Activated naive CD8-positive, alpha-beta T cell (primary cell): ENCODE data around the gene MFGE8.
"Not testable (repeated sequence)": the region's sequence is repeated elsewhere in the genome, so short reads cannot be mapped to it uniquely, and the experiment has no call there.

Source experiments
- H3K27ac Mint-ChIP-seq: one replicate; pipeline ENCODE4 v1.8.0; 2021; ENCODE audit warnings: mixed read lengths
- H3K27me3 Mint-ChIP-seq: one replicate; pipeline ENCODE4 v1.8.0; 2021; ENCODE audit warnings: mixed read lengths
- H3K36me3 Mint-ChIP-seq: one replicate; pipeline ENCODE4 v1.8.0; 2021; ENCODE audit warnings: mixed read lengths
- H3K4me1 Mint-ChIP-seq: one replicate; pipeline ENCODE4 v1.8.0; 2021; ENCODE audit warnings: low read depth, mixed read lengths
- H3K4me3 Mint-ChIP-seq: one replicate; pipeline ENCODE4 v1.8.0; 2021; ENCODE audit warnings: mild to moderate bottlenecking, mixed read lengths
- H3K9me3 Mint-ChIP-seq: one replicate; pipeline ENCODE4 v1.8.0; 2021; ENCODE audit warnings: low read depth, mixed read lengths

Gene MFGE8

GRCh38 chr15:88930579-88930978, 17.4 kb upstream of the MFGE8 start:
- Mint-ChIP-seq H3K4me3 (no peak overlapping the region), H3K27ac (no peak overlapping the region), H3K36me3 (no peaks in the 10 kb centered on the region), H3K4me1 (no peaks in the 10 kb centered on the region), H3K9me3 (peaks cover 4% of the 10 kb centered on the region), H3K27me3 (peaks cover 8% of the 10 kb centered on the region)

- not testable (repeated sequence) for H3K4me1 Mint-ChIP-seq, H3K27ac Mint-ChIP-seq, H3K36me3 Mint-ChIP-seq, H3K9me3 Mint-ChIP-seq, H3K27me3 Mint-ChIP-seq, H3K4me3 Mint-ChIP-seq
Observed at GRCh38 chr15:88929358-88930098, 16.3 kb upstream of the MFGE8 start.

- not testable (repeated sequence) for H3K4me3 Mint-ChIP-seq, H3K27me3 Mint-ChIP-seq, H3K36me3 Mint-ChIP-seq, H3K9me3 Mint-ChIP-seq, H3K27ac Mint-ChIP-seq, H3K4me1 Mint-ChIP-seq
Observed at GRCh38 chr15:88928192-88928591, 15.0 kb upstream of the MFGE8 start.

- not testable (repeated sequence) for H3K4me1 Mint-ChIP-seq
Observed at GRCh38 chr15:88925648-88926047, 12.5 kb upstream of the MFGE8 start.

DNA sequence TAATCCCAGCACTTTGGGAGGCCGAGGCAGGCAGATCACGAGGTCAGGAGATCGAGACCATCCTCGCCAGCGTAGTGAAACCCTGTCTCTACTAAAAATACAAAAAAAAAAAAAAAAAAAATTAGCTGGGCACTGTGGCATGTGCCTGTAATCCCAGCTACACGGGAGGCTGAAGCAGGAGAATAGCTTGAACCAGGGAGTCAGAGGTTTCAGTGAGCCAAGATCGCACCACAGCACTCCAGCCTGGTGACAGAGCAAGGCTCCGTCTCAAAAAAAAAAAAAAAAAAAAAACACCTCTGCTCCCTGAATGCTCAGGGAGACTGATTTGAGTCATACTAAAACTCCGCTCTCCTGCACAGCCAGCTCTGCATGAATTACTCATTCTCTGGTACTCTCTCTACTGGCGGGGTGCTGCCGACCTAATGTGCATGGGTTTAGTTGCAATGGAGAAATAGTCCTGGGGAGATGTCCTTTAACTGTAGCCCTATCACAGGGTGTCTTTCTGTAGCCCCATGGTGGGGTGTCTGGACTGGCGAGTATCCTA, 7.8 kb upstream of the MFGE8 start:
- not testable (repeated sequence) for H3K27me3 Mint-ChIP-seq, H3K36me3 Mint-ChIP-seq, H3K4me1 Mint-ChIP-seq, H3K9me3 Mint-ChIP-seq, H3K4me3 Mint-ChIP-seq, H3K27ac Mint-ChIP-seq

More at GRCh38 chr15:88925648-88926047, 12.5 kb upstream of the MFGE8 start:
- H3K36me3 Mint-ChIP-seq, H3K27ac Mint-ChIP-seq, H3K9me3 Mint-ChIP-seq, H3K27me3 Mint-ChIP-seq, H3K4me3 Mint-ChIP-seq: not testable (repeated sequence)

DNA sequence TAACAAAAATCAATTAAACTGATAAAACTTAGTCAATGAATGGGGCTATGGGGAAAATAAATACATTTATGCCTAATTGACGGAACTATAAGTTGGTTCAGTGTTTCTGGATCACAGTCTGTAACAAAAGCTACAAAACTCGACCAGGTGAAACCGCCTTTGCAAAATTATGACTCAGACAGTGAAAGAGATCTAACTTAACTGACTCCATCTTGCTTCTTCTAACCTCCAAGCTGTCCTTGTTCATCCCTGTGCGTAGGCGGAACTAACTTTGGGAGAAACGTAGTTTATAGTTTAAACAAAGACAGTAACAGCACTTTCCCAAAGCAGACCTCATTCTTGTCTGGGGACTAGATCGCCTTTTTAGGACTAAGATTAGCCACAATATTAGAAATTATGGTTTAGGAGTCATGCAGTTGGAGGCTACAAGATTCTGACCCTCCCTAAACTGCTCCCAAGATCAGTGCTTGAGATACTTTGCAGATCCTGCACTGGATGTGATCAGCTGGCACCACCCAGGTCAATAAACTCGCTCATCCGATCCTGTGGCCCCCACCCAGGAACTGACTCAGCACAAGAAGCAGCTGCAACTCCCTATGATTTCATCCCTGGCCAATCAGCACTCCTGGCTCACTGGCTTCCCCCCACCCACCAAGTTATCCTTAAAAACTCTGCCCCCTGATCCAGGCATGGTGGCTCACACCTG, 7.2 kb upstream of the MFGE8 start:
- no peak overlapping the region for H3K27ac Mint-ChIP-seq
- H3K9me3 Mint-ChIP-seq, result no peaks in the 10 kb centered on the region
- peaks cover 4% of the 10 kb centered on the region for H3K27me3 Mint-ChIP-seq
- no peak overlapping the region for H3K4me3 Mint-ChIP-seq
- no peaks in the 10 kb centered on the region for H3K36me3 Mint-ChIP-seq
- H3K4me1 Mint-ChIP-seq, result peaks cover 5% of the 10 kb centered on the region

GRCh38 chr15:88918738-88919137, 5.6 kb upstream of the MFGE8 start:
- peaks cover 5% of the 10 kb centered on the region for H3K4me1 Mint-ChIP-seq

GRCh38 chr15:88917760-88918159, 4.6 kb upstream of the MFGE8 start:
- peaks cover 9% of the 10 kb centered on the region for H3K4me1 Mint-ChIP-seq
- H3K27ac Mint-ChIP-seq, result no peak overlapping the region
- no peaks in the 10 kb centered on the region for H3K9me3 Mint-ChIP-seq
- peaks cover 4% of the 10 kb centered on the region for H3K27me3 Mint-ChIP-seq
- no peak overlapping the region for H3K4me3 Mint-ChIP-seq
- H3K36me3 Mint-ChIP-seq, result no peaks in the 10 kb centered on the region

More at GRCh38 chr15:88918738-88919137, 5.6 kb upstream of the MFGE8 start:
- Mint-ChIP-seq H3K9me3 (no peaks in the 10 kb centered on the region), H3K27ac (peak overlapping the region; percentile 68), H3K4me3 (no peak overlapping the region), H3K36me3 (no peaks in the 10 kb centered on the region), H3K27me3 (peaks cover 4% of the 10 kb centered on the region)

DNA sequence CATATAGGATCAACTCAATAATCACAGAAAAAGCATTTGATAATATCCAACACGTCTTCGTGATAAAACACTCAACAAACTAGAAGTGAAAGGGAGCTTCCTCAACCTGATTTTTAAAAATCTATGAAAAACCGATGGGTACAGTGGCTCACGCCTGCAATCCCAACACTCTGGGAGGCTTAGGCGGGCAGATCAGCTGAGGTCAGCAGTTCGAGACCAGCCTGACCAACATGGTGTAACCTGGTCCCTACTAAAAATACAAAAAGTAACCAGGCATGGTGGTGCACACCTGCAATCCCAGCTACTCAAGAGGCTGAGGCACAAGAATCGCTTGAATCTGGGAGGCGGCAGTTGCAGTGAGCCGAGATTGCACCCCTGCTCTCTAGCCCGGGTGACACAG, 2.2 kb upstream of the MFGE8 start:
- peaks cover 4% of the 10 kb centered on the region for H3K27me3 Mint-ChIP-seq
- no peak overlapping the region for H3K27ac Mint-ChIP-seq
- H3K9me3 Mint-ChIP-seq, result no peaks in the 10 kb centered on the region
- no peaks in the 10 kb centered on the region for H3K36me3 Mint-ChIP-seq
- peaks cover 29% of the 10 kb centered on the region for H3K4me1 Mint-ChIP-seq
- H3K4me3 Mint-ChIP-seq, result no peak overlapping the region

DNA sequence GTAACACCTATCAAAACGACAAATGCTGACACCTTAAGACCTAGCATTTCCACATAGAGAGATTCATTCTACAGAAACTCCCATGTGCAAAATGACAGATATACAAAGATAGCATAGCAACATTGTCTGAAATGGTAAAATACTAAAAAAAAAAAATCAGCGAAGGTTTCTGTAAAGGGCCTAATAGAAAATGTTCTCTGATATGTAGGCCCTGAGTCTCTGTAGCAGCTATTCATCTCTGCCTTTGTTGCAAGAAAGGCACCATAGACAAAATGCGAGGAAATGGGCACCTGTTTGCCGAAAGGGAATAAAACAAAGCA, 631 bp upstream of the MFGE8 start:
- peak overlapping the region; percentile 90 for H3K4me3 Mint-ChIP-seq
- no peaks in the 10 kb centered on the region for H3K36me3 Mint-ChIP-seq
- H3K9me3 Mint-ChIP-seq, result no peaks in the 10 kb centered on the region
- H3K4me1 Mint-ChIP-seq, result peaks cover 32% of the 10 kb centered on the region
- peak overlapping the region; percentile 85 for H3K27ac Mint-ChIP-seq
- peaks cover 1% of the 10 kb centered on the region for H3K27me3 Mint-ChIP-seq

DNA sequence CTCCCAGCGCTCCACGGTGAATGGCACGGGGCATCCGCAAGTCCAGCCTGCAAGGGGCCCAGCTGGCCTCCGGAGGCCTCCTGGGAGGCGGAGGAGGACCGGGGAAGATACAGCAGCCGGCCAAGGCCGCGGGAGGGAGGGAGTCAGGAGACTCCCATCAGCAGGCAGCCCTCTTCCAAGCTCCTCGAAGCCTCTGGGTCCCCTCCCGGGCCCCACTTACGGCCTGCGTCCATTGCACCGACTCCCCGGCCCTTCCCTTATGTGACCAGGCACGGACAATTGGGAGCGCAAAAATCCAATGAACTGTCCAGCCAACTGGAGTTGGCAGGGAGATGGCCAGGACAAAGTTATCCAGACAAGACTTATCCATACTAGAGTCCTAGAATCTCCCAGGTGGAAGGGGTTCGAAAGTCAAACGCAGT, 668 bp downstream of the MFGE8 start:
- Mint-ChIP-seq H3K4me3 (peak overlapping the region; percentile 90), H3K9me3 (no peaks in the 10 kb centered on the region), H3K27me3 (no peaks in the 10 kb centered on the region), H3K4me1 (peaks cover 34% of the 10 kb centered on the region), H3K27ac (no peak overlapping the region), H3K36me3 (no peaks in the 10 kb centered on the region)

DNA sequence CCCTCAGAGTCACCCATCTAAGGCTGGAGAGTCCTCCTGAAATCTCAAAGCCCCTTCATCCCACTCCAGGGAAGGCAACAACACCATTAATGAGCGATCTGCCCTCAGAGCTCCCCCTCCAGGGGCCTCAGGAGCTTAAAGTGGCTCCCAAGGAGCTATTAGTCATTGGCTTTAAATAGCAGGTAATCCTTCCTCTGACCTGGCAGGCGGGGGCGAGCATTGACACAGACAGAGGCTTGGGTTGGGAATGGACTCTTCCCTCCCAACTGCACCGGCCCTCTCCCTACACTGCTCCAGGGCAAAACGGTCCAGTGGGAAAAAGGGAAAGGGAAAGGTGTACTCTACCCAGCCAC, 1.4 kb downstream of the MFGE8 start:
- peaks cover 34% of the 10 kb centered on the region for H3K4me1 Mint-ChIP-seq
- H3K9me3 Mint-ChIP-seq, result no peaks in the 10 kb centered on the region
- H3K36me3 Mint-ChIP-seq, result no peaks in the 10 kb centered on the region
- H3K4me3 Mint-ChIP-seq, result peak overlapping the region; percentile 90
- H3K27ac Mint-ChIP-seq, result peak overlapping the region; percentile 22
- H3K27me3 Mint-ChIP-seq, result no peaks in the 10 kb centered on the region

- Mint-ChIP-seq H3K27me3 (no peaks in the 10 kb centered on the region), H3K27ac (peak overlapping the region; percentile 16), H3K9me3 (no peaks in the 10 kb centered on the region), H3K4me1 (peaks cover 38% of the 10 kb centered on the region), H3K4me3 (peak overlapping the region; percentile 44), H3K36me3 (no peaks in the 10 kb centered on the region)
Observed at GRCh38 chr15:88909956-88910831, 3.0 kb downstream of the MFGE8 start.

GRCh38 chr15:88908697-88909621, 4.2 kb downstream of the MFGE8 start:
- Mint-ChIP-seq H3K4me3 (no peak overlapping the region), H3K27ac (no peak overlapping the region), H3K4me1 (peaks cover 51% of the 10 kb centered on the region), H3K27me3 (no peaks in the 10 kb centered on the region), H3K9me3 (no peaks in the 10 kb centered on the region), H3K36me3 (no peaks in the 10 kb centered on the region)
